GM21717 (cell line): Measurements from ENCODE around the gene THTPA.

Experiments used
- ATAC-seq: cut with Tn5 transposase; IDR thresholded peaks from one replicate; pipeline ENCODE4 v1.9.1; 2021; ENCODE audit warnings: mild to moderate bottlenecking, moderate library complexity; ENCODE audit not compliant: unreplicated experiment

THTPA gene

DNA sequence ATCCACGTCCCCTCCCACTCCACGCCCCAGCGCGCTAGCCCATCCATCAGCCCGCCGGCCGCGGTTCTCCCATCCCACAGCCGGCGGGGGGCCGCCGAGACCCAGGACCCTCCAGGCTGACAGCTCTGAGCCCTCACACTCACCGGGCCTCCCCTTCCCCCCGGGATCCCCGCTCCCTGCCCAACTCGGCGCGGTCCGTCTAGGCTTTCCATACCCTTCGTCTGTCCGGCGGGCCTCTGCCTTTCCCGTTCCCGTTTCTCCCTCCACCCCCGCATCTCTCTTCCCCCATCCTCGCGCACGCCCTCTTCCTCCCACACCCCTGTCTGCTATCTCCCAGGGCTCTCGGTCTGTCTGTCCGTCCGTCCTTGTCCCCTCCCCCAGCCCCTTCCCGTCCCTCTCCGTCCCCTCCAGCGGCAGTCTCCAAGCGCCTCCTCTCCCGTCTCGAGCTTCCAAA, 5.2 kb upstream of the THTPA start:
- no peak for ATAC-seq

DNA sequence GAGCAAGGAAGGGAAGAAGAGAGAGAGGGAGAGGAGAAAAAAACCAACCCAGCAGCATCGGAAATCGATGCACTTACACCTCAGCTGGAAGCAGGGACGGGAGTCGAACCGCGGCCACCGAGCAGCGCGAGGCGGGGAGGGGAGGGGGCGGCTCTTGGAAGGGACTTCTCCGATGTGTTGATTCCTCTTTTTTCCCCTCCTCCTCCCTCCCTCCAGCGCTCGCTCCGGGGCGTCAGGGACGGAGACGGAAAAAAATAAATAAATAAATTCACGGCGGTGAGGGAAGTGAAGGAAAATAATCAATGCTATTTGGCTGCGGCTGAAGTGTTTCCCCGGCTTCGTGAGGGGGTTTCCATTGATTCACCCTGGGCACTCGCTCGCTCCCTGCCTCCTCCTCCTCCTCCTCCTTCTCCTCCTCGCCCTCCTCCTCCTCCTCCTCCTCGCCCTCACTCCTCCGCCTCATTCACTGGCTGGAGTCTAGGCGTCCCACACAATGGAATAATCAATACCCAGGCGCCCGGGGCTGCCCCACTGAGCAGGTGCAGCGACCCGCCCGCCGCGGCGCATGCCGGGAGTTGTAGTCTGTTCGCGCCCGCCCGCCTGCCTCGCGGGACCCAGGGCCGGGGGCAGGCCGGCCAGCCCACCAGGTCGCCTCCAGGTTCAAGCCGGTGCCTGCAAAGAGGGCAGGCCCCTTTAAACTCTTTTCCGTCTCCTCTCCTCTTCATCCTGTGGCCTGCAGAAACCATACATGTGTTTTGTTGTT, 4.6 kb upstream of the THTPA start, which contains the start of gene ZFHX2:
TSS of gene ZFHX2 (minus strand) at position 500 of the 763 bp plus-strand sequence. CDS start 16,440 bp downstream, outside the sequence.
- peak; percentile 55 for ATAC-seq

DNA sequence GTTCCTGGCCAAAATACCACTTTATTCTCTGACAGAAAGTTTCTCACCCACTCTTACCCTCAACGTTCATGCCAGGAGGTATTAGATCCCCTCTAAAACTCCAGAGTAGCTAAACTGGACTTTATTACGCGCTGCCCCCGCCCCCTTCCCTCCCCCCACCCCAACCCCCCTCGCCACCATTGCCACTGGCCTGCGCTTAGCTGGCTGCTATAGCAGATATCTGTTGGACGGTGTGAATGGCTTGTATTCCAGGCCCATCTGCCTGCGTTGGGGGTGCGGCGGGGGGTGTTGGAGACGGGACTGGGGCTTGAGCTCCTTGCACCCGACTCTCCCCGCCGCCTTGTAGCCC, 564 bp upstream of the THTPA start:
- no peak for ATAC-seq

DNA sequence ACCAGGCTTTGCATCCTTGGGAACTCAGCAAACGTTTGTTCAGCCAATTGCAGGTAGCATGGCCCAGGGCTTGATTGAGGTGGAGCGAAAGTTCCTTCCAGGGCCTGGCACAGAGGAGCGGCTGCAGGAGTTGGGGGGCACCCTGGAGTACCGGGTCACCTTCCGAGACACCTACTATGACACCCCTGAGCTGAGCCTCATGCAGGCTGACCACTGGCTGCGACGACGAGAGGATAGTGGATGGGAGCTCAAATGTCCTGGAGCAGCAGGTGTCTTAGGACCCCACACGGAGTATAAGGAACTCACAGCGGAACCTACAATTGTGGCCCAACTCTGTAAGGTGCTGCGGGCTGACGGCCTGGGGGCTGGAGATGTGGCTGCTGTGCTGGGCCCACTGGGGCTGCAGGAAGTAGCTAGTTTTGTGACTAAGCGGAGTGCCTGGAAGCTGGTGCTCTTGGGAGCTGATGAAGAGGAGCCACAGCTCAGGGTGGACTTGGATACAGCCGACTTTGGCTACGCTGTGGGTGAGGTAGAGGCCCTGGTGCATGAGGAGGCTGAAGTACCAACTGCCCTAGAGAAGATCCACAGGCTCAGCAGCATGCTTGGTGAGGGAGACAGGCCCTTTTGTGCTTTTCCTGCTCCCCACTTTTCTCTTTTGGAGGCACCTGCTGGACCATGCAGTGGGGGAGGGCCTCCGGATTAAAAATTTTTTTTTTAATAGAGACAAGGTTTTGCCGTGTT, 799 bp downstream of the THTPA start:
- ATAC-seq = no peak

DNA sequence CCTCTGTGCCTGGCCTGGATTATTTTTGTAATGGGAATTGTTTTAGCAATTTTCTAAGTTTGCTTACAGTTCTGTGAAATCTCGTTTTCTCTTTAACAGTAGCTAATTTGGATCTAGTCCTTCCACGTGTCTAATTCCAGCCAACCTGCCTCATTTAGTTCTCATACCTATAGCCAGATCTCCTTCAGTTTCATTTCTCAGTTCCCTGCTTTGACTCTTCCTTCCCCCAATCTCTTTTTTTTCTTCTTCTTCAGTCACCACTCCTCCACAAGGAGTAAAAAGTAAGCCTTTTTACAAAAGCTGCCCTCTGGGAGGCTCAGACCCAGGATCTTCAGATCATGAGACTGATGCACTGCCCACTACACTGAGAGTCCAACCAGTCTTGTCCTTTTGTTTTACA, 1.4 kb downstream of the THTPA start:
- ATAC-seq = no peak

DNA sequence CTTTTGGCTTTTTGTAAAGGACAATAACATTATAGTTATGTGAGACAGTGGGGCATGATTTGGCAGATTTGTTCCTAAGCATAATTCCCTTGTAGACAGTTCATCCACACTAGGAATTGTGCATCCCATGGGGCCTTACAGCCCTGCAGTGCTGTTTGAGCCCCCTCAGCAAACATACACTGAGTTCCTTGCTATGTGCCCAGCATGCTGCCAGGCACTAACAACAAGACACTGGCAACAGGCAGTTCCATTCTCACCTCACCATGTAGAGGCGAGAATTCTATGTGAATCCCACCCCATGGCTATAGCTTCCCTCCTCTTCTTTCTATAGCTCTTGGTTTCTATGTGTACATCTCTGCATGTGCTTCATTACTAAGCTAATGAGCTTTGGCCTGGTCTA, 1.9 kb downstream of the THTPA start:
- no peak for ATAC-seq

DNA sequence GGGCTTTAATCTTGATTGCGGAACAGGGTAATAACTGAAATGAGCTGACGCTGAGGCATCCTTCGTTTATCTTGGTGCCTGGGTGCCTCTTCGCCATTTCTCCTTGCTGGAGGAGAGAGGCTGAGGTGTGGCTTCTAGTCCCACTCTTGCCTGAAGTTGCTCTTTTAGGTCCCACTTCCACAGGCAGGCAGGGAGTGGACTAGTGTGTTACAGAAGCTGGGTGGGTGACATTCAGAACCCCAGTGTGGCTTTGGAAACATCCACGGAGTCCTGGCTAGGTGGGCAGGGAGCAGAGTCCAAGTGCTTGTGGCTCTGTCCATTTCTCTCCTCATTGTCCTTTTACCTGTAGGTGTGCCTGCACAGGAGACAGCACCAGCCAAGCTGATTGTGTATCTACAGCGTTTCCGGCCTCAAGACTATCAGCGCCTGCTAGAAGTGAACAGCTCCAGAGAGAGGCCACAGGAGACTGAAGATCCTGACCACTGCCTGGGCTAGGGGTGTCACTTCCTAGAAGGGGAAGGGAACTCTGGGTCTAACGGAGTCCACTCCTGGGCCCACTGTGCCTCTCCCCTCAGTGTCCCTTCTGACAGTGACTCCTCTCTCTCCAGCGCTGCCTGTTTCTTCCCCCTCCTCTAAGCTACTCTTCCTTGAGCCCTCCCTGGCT, 2.4 kb downstream of the THTPA start:
- no peak for ATAC-seq

DNA sequence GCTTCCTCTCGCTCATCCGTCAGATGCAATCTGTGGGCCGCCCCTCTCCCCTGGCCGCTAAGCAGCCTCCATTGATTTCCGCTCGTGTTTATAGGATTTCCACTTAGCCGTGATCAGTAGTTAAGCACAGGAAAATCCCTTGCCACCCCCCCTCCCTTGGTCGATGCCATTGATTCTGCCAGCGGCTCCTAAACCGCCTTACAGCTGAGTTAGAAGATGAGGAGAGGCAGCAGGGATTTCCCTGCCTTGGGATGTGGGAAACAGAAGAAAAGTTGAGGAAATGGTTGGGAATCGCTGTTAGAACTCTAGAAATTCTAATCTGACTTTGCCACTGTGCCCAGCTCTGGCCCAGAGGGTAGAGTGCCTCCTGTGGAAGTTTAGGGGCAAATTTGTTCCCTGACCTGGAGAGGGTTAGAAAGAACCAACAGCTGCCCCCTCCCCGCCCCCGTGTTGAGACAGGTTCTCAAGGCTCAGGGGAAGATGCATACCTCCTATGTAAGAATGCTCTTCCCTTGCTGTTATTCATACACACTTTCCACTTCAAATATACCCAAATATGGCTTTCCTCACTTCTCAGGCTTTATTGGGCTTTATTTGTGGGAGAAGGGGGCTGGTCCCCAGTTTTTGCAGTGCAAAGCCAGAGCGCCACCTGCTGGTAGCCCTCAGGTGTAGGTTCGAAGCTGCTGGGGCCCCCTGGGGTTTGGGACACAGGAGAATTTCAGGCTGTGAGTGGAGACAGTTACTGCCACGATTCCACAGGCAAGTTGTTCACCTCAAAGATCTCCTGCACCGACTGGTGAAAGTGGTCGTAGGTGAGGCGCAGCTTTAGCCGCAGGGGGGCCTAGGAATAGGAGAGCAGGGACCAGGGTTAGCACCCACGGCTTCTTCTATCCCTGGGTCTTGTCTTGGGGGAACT, 3.2 kb downstream of the THTPA start:
- no peak for ATAC-seq

DNA sequence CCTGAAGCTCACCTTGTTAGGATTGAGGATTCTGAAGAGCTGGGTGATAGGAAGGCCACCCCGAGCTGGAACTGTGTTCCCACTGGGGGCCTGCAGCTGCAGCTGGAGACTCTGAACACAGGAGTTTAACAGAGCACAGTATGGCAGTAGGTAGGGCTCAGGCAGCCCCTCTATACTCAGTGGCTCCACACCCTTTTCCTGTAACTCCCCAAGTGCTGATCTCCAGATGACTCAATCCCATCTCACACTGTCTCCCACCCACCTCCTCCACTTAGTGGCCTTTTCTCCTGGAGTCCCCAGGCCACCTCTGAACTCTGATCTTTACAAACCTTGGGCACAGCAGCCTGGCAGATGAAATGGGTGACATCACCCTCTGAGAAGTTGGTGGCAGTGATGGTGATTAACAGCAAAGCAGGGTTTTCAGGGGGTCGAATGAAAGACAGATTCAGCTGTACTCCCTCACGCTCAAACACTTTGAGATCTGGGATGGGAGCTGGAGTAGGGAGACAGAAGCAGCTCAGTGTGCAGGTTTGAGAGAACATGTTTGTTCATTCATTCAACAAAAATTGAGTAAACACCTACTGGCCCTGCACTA, 4.0 kb downstream of the THTPA start:
- no peak for ATAC-seq

DNA sequence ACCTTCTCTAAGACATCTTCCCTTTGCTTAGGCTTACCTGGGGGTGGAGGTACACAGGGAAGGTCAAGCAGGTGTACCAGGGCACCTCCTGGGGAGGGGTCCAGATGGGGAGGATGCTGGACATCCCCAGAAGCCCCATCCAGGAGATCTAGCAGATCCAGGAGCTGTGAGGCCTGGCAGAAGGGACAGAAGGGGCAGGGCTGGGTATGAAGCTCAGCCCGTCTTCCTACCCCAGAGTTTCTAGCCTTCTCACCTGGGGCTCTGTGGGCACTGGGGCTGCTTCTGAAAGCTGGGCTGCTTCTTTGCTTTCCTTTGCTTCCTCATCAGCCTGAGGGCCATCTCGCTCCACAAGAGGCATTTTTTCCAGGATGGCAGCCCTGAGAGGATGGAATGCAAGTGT, 5.2 kb downstream of the THTPA start:
- ATAC-seq = no peak

DNA sequence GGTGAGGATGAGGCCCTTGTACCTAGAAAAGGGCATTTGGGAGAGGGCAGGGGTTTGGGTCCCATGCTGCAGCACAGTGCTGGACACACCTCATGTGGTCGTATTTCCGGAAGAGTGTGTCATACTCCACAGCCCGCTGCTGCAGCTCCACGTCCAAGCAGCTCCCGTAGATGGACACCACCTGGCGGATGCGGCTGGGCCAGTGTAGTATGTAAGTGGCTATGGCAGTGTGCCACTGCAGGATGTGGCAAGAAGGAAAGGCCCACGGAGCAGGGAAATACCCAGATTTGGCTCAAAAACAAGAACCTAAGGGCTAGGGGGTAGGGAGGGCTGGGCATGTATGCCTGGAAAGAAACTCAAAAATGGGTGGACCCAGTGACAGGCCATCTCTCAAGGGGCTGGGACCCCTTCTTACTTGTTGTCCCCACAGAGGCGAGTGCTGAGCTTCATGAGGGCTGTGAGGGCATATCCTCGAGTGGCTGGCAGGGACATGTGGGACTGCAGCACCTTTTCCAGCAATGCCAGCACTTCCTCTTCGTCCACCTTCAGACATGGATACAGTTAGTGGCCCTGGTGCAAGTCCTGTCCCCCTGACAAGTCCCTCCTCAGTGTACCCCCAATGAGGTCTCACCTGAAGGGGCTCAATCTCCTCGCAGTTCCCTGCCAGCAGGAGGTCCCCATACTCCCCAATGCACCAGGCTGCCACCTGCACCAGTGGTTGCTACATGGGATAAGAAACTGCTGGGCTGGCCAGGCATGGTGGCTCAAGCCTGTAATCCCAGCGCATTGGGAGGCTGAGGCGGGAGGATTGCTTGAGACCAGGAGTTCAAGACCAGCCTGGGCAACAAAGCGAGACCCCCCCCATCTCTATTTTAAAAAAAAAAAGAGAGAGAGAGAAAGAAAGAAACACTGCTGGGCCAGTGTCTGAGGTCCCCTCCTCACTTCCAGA, 6.1 kb downstream of the THTPA start:
- ATAC-seq = no peak

DNA sequence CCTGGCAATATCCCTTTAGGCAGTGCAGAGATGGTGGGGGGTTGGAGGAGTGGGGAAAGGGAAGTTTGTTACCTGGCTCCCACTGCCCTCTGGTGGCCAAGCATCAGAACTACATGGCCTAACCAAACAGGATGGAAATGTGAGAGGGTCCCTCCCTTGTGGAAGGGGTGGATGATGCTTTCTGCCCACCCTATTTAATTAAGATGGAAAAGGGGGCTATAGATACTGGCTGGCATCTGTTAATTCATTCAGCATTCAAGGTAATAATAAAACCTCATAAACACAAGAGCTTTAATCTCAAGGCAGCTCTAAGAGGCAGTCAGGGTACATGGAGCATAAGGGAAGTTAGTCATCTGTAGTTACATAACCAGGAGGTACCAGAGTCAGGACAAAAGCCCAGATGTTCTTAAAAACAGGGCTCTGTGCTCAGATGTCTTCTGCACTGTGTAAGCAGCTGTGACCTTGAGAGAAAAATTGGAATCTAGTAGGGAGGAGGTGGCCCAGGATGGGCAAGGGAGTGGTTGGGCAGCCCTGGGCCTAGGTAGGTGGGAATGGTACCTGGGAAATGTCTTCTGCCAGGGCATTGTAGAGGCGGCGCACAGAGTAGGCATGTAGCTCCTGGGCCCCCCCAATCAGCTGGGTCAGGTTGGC, 6.9 kb downstream of the THTPA start:
- no peak for ATAC-seq

DNA sequence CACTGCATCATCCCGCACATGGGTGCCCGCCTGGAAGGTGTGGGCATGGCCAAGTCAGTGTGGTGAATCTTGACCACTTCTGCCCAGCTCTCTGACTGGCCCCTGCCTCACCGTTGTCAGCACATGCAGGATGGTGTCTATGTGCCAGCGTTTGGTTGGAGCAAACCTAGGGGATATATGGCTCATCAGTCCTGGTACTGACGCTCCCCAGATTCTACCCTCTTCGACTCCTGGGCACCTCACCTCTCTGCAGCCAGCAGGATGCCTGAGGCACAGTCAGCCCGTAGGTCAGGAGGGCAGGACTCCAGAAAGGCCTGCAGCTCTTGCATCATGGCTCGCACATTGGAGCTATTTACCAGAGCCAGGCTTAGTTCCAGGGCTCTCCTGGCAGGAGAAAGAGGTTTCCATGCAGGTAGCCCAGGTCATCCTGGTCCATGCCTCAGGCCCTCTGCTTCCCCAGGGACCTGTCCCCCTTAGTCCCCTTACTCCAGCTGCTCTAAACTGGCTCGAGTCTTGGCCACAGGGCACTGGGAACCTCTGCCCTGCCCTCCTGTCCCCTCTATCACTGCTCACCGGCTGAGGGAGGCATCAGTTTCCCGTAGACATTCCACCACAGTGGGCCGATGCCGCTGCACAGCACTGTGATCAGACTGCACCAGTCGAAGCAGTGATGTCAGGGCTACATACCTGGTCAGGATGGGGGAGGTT, 7.6 kb downstream of the THTPA start:
- ATAC-seq = no peak

DNA sequence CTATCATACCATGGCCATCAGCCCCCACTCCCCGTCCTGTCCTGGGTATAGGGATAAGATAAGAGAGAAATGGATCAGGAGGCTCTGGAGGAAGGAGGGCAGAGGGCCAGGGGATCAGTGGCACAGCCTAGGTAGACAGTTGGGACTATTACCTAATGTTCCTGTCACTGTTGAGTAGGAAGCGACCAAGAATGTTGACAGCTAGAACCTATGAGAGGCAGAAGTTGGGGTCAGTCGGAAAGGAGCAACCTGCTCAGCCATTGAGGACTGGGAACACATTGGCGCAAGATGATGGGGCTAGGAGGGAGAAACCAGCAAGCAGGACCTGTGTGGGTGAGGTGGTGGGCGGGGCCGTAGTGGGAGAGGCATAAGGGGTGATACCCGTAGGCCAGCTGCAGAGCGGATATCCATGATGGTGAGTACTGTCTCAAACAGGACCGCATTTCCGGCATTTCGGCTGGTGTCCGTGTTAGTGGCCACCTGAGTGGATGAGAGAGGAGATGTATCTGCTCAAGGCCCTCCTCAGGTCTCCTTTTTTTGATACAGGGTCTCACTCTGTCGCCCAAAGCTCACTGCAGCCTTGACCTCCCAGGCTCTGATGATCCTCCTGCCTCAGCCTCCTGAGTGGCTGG, 8.2 kb downstream of the THTPA start:
- no peak for ATAC-seq

DNA sequence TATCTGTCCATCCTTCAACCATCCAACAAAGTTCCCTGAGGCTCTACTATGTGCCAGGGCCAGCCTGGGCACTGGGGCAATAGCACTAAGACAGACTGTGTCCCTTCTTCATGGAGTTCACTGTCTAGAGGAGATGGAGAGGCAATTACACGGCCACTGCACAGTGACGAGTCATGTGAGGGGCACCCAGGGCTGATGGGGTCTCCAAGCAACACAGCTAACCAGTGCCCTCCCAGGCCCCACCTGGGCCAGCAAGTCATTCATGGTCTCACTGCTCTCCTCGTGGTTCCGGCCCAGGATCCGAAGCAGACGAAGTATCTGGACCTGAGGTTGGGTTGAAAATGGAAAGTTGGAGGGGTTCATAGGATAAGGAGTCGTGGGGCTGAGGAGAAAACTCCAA, 8.8 kb downstream of the THTPA start:
- ATAC-seq = no peak

DNA sequence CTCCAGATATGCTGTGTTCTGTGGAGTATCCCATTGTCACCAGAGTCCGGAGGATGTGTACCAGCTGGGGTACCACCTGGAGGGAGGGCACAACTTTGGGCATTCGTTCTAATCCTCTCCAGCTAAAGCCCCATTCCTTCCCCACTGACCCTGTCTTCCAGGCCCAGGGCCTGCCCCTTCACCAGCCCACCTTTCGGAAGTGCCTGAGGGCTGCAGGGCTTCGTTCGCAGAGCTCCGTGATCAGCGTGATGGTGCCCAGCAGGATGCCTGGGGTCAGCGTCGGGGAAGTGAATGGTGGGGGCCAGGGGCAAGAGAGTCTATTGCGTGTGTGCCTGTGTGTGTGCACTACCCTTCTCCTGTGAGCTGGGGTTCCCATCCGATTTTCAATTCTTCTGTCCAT, 9.6 kb downstream of the THTPA start:
- ATAC-seq = no peak

DNA sequence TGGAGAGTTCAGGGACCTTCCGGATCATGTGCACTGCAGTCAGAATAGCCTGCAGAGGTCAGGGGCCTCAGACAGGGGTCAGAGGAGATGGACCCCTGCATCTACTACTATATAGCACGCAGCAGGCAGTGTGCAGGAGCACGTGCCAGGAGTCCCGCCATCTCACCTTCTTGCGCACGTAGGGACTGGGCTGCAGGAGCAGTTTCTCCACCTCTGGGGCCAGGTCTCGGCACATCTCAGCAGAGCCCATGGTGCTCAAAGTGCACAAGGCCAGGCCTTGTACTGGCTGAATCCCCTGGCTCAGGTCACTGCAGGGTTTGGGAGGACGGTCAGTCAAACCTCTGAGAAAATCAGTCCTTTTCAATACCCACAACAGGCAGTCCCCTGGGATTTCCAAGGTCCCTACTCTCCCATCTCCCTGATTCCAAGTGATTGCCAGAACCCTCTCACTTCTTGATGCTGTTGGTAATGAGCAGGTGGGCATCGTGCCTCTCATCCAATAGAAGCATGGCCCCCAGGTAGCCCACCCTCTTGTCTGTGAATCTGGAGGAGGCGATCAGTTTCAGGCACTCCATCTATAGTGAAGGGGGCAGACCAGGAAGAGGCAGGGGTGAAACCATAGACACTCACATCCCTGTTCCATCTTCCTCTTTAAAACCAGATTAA, 10.2 kb downstream of the THTPA start:
- ATAC-seq = no peak
